ENCODE results near the gene SYS1.

- TF ChIP-seq SIN3A (IDR thresholded peaks at IDR 0.05; ENCODE audit: low read depth) = no peak
- no peak for TF ChIP-seq SP1 (IDR thresholded peaks at IDR 0.05; ENCODE audit: low read depth)
- TF ChIP-seq JUND (IDR thresholded peaks at IDR 0.05) = no peak
- no peak for TF ChIP-seq CTCF (IDR thresholded peaks at IDR 0.05 in 2 of 3, conservative IDR thresholded peaks at IDR 0.05 in 1 of 3; ENCODE audit: borderline replicate concordance in 1 of 3, insufficient read depth in 1 of 3, low read depth in 2 of 3, low read length in 2 of 3)
- no peak for TF ChIP-seq TCF7L2 (IDR thresholded peaks at IDR 0.05; ENCODE audit: borderline replicate concordance, extremely low read depth, insufficient read depth, insufficient read length)
- TF ChIP-seq EZH2 (IDR thresholded peaks at IDR 0.05) = no peak
- no peak for TF ChIP-seq POLR2A (IDR thresholded peaks at IDR 0.05; ENCODE audit: borderline replicate concordance, extremely low read depth, insufficient read depth, insufficient read length)
- no peak for TF ChIP-seq POLR2AphosphoS5 (IDR thresholded peaks at IDR 0.05; ENCODE audit: low read depth, low read length)
- TF ChIP-seq RAD21 (IDR thresholded peaks at IDR 0.05; ENCODE audit: low read depth) = no peak
- no peak for TF ChIP-seq MAX (IDR thresholded peaks at IDR 0.05)
- TF ChIP-seq ZFX (IDR thresholded peaks at IDR 0.05) = no peak
- TF ChIP-seq YY1 (IDR thresholded peaks at IDR 0.05; ENCODE audit: extremely low read depth, insufficient replicate concordance, low read depth, low read length) = no peak
Observed at GRCh38 chr20:45412653-45413052, 49.7 kb downstream of the SYS1 start.
